ENCODE results near the gene CNKSR3.

DNA sequence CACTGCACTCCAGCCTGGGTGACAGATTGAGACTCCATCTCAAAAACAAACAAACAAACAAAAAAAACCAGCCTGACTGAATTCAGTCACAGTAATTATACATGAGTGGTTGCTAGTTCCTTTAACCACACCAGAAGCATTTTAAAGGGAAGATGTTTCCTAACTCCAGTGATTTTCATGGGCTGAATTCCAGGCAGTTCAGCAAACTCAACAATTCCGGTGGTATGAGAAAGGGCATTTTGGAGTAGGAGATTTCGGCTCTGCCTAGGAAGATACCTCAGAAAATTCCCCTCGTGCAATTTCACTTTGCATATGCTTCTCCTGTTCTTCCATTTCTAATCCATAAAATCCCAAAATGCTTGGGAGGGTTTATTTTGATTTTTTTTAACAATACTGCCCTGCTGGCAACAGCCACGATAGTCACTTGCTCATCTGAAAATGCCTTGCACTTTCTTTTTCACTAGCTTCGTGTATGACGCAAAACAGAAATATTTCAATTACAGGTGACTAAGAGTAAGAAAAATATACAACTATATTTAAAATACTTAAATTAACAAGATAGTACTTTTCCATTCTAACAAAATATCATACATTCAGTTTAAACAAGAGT is 105.6 kb downstream of the CNKSR3 start:
- TF ChIP-seq TAF1 (IDR thresholded peaks at IDR 0.05; ENCODE audit: low read depth) (no peak), EGR1 (IDR thresholded peaks at IDR 0.05) (no peak)
